Cardiac fibroblast (primary cell): ENCODE results near the gene RAP1GAP.

Experiments used
- DNase-seq, 2 donors: peaks; one replicate each; pipeline versions ENCODE4 v3.0.0 to v3.0.0-alpha.2; 2010; ENCODE audit warnings: low read depth in 2 of 2
- H3K4me3 ChIP-seq, 2 donors: replicated peaks in 1 of 2; 1 replicate in 1 of 2; 2 replicates in 1 of 2; pipeline ENCODE4 v1.5.1; 2011; ENCODE audit warnings: low read depth in 2 of 2, low read length in 2 of 2, mild to moderate bottlenecking in 2 of 2, moderate library complexity in 1 of 2
- CTCF ChIP-seq: IDR thresholded peaks from one replicate; pipeline ENCODE4 v1.5.1; 2011; ENCODE audit warnings: low read depth, mild to moderate bottlenecking, low read length, inconsistent platforms

The RAP1GAP gene

GRCh38 chr1:21610989-21611785 lies 58.0 kb downstream of the RAP1GAP start:
- no peak overlapping the region for H3K4me3 ChIP-seq
- DNase-seq: no peak

GRCh38 chr1:21610027-21610426 lies 59.1 kb downstream of the RAP1GAP start:
- H3K4me3 ChIP-seq: no peak overlapping the region
- no peak for DNase-seq
- TF ChIP-seq CTCF: no peak

More at GRCh38 chr1:21610989-21611785, 58.0 kb downstream of the RAP1GAP start:
- TF ChIP-seq CTCF: no peak

GRCh38 chr1:21608798-21609197 lies 60.4 kb downstream of the RAP1GAP start:
- TF ChIP-seq CTCF: no peak
- no peak for DNase-seq
- no peak overlapping the region for H3K4me3 ChIP-seq

- no peak overlapping the region for H3K4me3 ChIP-seq
- TF ChIP-seq CTCF: no peak
- DNase-seq: peak; percentile 78 to 84
Measured at GRCh38 chr1:21607549-21608529, 61.3 kb downstream of the RAP1GAP start.

- no peak for TF ChIP-seq CTCF
- DNase-seq: no peak
- H3K4me3 ChIP-seq: no peak overlapping the region
Measured at GRCh38 chr1:21605964-21606705, 63.0 kb downstream of the RAP1GAP start.

GRCh38 chr1:21605012-21605715 lies 64.0 kb downstream of the RAP1GAP start:
- no peak for DNase-seq

More at GRCh38 chr1:21605012-21605715, 64.0 kb downstream of the RAP1GAP start:
- no peak for TF ChIP-seq CTCF
- H3K4me3 ChIP-seq: no peak overlapping the region
